HG03196 (cell line): ENCODE measurements around the gene CGB8.
"Not testable (repeated sequence)": the region's sequence is repeated elsewhere in the genome, so short reads cannot be mapped to it uniquely, and the experiment has no call there.

Experiments used
- ATAC-seq: cut with Tn5 transposase; IDR thresholded peaks from one replicate; pipeline ENCODE4 v1.9.1; 2021; ENCODE audit not compliant: unreplicated experiment

Gene CGB8

GRCh38 chr19:49031642-49032301 is 17.1 kb downstream of the CGB8 start, which contains the start of gene CGB2:
Gene CGB2 (plus strand): TSS chr19:49031890. CDS start chr19:49032096, 206 bp downstream.
- not testable (repeated sequence) for ATAC-seq

GRCh38 chr19:49030323-49030722 is 18.6 kb downstream of the CGB8 start:
- not testable (repeated sequence) for ATAC-seq

- not testable (repeated sequence) for ATAC-seq
These were observed 19.2 kb downstream of the CGB8 start for GRCh38 chr19:49029749-49030148.

- ATAC-seq: not testable (repeated sequence)
These were observed 20.2 kb downstream of the CGB8 start for GRCh38 chr19:49028686-49029085.

GRCh38 chr19:49025599-49025998 is 23.3 kb downstream of the CGB8 start:
- not testable (repeated sequence) for ATAC-seq

- ATAC-seq: not testable (repeated sequence)
These were observed 23.8 kb downstream of the CGB8 start for GRCh38 chr19:49025088-49025487.

GRCh38 chr19:49024233-49024632 is 24.7 kb downstream of the CGB8 start, which contains the start of gene CGB3:
Gene CGB3 (minus strand): TSS chr19:49024333. CDS start chr19:49023971, 362 bp downstream.
- ATAC-seq: not testable (repeated sequence)

GRCh38 chr19:49022116-49022515 is 26.8 kb downstream of the CGB8 start:
- ATAC-seq: no peak

GRCh38 chr19:49020931-49021895 is 27.7 kb downstream of the CGB8 start:
- ATAC-seq: no peak

GRCh38 chr19:49020342-49020741 is 28.6 kb downstream of the CGB8 start:
- ATAC-seq: no peak

- ATAC-seq: no peak
These were observed 29.5 kb downstream of the CGB8 start for GRCh38 chr19:49019242-49019932.

GRCh38 chr19:49018388-49019241 is 30.3 kb downstream of the CGB8 start:
- not testable (repeated sequence) for ATAC-seq

- no peak for ATAC-seq
These were observed 31.1 kb downstream of the CGB8 start for GRCh38 chr19:49017666-49018351.

GRCh38 chr19:49017041-49017665 is 31.8 kb downstream of the CGB8 start, which contains the start of gene LHB:
Gene LHB (minus strand): TSS chr19:49017091. CDS start chr19:49017081, 10 bp downstream.
- ATAC-seq: no peak

GRCh38 chr19:49016067-49016839 is 32.7 kb downstream of the CGB8 start:
- ATAC-seq: no peak

GRCh38 chr19:49014870-49015255 is 34.0 kb downstream of the CGB8 start:
- no peak for ATAC-seq

- no peak for ATAC-seq
These were observed 34.6 kb downstream of the CGB8 start for GRCh38 chr19:49014123-49014869.

- ATAC-seq: no peak
These were observed 37.7 kb downstream of the CGB8 start for GRCh38 chr19:49011194-49011593.
